NCI-H1105 (cell line): Measurements from ENCODE around the gene ERC2.

Source experiments
- DNase-seq: peaks from one replicate; lab custom pipeline; 2025; lab: John Stamatoyannopoulos, UW

The ERC2 gene

DNA sequence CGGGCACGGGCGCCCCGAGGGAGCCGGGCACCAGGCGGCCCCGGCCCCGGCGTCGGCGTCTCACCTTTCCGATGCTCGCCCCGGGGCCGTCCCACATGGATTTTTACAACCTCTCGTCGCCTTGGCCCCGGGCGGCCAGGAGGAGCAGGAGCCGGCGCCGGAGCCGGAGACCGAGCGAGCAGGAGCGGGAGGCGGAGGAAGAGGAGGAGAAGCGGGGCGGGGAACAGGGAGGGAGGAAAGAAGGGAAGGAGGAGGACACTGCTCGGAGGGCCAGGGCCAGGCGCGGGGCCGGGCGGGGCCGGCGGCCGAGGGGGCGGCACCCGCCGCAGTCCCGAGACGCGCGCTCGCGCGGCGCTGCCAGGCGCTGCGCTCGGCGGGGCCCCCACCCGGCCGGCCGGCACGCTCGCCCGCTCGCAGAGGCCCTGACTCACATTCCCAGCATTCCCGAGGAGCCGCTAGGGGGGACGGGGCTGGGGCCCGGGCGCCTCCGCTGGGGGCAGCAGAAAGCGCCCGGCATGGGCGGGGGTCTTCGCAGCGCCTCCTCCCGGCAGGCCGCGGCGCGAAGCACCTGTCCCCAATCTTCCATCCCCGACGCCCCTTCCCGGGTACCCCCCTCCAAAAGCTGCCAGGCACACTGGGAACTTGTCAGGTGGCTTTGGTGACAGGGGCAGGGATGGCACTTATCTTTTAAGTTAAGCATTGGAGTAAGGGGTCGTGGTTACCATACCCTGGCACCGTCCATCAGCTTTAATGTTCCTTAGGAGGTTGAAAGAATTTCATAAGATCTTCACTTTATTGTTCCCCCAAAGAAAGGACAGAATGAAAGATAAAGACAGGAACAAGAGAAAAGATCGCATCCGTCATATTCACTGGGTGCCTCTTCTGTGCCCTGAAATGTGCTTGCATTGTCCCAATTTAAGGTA, at the start of gene ERC2:
ERC2 (minus strand) TSS at position 284 of the 923 bp plus-strand sequence.
- no peak for DNase-seq

DNA sequence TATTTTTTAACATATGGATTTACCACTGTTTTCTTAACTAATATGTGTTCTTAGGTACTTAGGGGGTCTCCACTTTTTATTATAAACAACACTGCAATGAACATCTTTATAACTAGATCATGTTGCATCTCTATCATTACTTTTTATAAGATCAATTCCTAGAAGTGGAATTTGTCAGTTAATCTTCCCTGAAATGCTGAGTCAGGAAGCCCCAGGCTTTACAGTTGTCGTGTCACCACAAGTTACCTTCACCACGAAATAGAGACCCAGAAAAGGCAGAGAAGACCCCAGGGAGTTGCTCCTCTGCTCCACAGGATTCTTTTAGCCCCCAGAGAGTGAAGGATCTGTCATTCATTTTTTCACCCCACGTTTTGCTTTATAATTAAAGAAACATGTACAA, 34.5 kb upstream of the ERC2 start:
- no peak for DNase-seq

GRCh38 chr3:56496376-56496775, 28.1 kb upstream of the ERC2 start:
- DNase-seq: peak; percentile 72

GRCh38 chr3:56494679-56495322, 26.5 kb upstream of the ERC2 start:
- DNase-seq: peak; percentile 57

- no peak for DNase-seq
Observed at GRCh38 chr3:56491566-56491965, 23.3 kb upstream of the ERC2 start.

GRCh38 chr3:56488812-56489600, 20.7 kb upstream of the ERC2 start:
- no peak for DNase-seq

- DNase-seq: no peak
Observed at GRCh38 chr3:56484525-56485032, 16.3 kb upstream of the ERC2 start.

DNA sequence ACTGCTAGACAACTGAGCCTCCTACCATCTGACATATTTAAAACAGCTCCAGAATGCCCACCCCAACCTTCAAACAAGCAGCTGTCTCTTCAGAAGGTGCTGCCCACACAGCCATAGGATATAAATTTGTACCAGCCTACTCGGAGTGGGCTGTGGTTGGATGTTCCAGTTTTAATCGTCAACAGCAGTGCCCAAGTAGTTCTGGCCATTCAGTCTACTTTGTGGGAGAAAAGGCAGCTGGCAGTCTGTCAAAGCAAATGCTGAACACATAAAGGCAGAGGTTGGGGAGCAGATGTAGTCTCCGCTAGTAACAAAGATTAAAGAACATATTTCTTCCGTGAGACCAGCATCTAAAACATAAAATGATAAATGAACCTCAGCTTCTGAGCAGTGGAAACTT, 15.9 kb upstream of the ERC2 start:
- DNase-seq: no peak

DNA sequence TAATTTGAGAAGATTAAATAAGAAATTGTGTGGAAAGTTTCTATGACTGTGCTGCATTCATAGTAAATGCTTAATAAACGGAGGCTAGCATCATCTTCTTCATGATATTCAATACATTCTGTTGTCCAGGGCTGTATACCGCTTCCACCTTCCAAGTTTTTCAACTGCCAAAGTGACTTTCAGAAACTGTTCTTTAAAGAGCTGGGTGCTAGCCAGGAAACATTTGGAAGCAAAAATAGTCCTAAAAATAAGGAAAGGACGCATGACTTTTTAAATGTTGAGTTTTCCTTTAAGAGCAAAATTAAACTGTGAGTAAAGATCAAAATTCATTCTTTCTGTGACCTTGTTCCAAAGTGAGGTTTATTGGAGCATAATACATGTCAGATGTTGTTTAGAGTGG, 9.4 kb upstream of the ERC2 start:
- DNase-seq: no peak

- DNase-seq: no peak
Observed at GRCh38 chr3:56476771-56477170, 8.5 kb upstream of the ERC2 start.

DNA sequence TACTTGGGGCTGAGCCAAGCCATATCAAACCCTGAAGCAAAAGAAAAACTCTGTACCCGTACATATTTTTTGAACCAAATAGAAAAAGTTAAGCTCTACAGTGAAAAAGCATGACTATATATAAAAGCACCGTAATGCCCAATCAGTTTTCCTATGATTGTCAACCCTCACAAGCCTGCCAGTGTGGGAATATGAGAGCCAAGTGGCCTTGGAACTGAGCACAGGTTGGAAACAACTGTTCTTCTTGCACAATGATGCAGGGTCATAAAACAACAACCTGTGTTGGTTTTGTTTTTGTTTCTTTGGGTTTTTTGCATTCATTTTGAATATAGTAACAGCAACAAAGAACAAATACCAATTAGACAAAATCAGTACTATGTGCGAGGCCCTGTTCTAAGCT, 3.5 kb upstream of the ERC2 start:
- no peak for DNase-seq

DNA sequence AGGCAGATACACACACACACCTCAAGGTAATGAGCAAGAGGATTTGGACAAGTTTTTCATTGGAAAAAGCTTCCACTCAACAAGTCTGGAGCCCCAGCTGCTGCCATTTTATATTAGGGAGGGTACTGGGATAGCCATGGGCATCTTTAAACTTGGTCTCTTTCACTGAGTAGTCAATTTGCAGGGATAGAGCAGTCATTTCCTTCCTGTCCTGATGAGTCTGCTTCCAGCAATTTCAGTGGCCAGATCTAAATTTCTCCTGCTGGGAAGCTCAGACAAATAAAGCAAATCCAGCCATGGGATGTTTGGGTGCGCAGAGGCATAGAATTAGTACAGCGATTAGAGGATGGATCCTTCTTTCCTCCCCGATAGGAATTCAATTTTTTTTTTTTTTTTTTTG, 874 bp upstream of the ERC2 start:
- no peak for DNase-seq

DNA sequence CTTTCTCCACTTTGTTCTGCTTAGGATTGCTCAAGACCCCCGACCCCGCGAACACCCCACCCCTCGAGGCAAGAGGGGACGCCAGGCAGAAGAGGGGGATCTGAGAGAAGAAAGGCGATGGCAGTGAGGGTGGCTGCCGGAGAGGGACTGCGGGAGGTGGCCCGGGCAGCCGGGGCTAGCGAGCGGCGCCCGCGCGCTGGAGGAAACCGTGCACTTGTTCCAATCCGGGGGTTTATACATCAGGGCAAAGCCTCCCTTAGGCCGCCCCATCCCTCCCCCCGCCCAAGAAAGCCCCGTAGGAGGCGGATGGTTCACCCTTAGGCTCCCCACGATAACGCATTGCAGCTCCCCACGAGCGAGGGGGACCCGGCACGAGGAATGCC, 475 bp downstream of the ERC2 start:
- DNase-seq: no peak

DNA sequence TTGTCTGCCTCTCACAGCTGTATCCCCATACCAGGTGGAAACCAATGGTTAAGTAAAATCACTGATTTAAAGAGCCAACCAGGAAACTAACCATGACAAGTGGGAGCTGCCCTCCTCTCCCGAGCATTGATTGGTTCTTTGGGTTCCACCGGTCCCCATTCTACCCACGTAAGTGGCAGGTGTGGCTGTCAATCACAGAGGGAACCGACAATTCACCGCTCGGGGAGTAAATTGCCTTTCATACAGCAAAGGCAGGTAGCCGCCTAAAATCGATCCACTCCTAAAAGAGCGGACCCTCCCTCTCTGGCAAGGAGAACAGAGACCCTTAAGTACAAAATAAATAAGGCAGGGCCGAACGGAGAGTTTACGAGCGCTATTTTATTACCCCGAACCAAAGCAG, 1.2 kb downstream of the ERC2 start:
- DNase-seq: peak; percentile 83

DNA sequence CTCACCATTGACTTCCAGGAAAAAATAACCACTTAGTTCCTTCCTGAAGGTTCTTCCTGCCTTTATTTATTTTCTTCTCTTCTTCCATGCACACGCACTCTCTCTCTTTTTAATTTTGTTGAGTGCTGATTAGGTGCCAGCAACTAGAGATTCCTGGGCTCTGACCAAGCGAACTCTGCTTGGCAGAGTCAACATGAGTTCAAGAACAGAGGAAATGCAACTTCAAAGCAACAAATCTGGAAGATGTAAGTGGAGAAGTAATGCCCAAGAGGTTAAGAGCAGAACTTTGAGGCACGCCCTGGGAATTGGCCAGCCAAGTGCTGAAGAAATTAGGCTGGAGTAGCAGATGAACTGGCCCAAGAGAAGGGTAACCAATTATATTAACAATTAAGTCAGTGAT, 8.5 kb downstream of the ERC2 start:
- no peak for DNase-seq

DNA sequence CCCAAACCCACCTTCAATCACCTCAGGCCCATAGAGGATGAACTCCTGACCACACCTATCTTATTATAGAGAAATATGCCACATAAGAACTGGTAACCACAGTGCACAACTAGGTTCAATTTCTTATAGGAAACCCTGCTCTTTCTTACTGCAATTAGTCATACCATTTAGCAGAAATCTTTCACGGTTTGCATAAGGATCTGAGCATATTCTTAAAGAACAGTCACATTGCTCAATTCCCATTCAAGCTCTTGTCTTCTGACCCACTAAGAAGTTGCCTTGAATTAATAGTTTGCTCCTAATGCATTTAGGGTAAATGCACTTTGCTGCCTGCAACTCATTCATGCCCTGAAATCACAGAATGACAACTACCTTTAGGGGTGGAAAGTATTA, 9.2 kb downstream of the ERC2 start:
- DNase-seq: no peak

DNA sequence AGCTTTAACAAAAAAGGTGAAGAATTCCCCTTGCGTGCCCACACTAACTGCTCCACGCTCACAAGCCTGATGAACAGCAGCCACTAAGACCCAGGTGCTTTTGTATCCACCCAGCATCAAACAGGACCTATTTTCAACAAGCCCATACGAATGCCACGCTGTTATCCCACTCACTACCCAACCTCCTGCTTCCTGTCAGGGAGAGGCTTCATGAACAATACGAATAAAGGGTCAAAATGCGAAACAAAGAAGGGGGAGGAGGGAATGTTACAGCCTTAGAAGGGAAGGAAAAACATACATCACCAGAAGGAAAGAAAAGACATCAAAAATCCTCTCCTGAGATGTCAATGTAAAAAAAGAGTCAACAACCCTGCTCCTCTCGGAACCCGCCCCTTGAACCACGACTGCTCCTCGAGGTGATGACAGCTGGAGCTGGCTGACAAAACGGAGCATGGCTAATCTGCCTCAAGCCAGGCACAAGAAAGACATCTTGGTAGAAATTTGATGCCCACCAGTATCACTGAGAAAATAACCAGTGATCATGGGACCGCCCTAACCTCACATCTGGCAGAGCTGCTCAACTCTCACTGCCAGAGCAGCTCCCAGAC, 9.7 kb downstream of the ERC2 start:
- DNase-seq: no peak

DNA sequence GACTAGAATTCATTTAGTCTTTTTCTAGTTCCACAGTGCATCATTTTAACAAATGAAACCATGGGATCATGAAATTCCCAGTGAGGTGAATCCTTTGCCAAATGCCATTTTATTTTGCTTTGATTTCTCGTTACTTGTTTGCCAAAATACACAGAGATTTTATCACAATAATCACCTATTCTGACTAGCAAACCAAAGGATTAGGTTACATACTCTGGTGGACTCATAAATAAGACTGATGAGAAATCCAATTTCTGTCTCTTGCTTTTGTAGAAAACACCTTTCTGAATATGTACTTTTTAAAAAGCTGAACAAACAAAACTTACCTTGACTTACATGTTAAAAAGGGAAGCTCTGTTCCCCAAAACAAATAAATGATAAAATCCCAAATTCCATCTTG, 12.2 kb downstream of the ERC2 start:
- no peak for DNase-seq

DNA sequence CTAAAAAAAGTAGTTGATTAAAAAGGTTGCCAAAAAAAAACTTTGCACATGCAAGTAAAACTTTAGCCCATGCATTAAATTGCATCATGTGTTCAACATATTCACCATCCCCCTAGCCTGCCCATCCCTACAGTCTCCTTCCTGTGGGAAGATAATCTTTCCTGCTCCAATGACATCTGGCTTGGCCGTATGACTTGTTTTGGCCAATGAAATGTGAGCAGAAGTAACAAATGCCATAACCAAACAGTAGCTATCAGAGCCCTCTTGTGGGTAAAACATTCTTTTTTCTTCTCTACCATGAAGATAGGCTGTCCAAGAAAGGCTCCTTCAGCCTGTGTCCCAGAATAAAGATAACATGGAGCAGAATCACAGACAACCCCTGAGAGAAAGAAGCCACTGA, 15.3 kb downstream of the ERC2 start:
- DNase-seq: no peak

GRCh38 chr3:56452085-56452484, 16.2 kb downstream of the ERC2 start:
- DNase-seq: no peak

DNA sequence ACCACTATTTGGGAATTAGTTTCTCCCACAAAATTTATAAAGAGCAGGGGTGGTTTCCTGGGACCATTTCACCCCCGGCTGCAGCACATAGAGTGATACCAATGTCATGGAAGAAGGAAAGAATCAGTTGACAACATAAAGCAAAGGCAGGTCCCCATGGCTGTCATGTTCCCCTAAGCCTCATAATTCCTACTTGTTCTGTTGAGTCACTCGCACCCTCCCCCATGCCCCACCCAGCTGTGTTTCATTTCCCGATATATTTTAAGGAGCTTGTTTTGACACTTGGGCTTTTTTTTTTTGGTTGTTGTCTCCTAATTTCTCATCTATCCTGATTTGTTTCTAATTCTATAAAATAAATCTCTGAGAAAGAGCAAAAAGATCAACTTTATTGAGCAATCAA, 24.9 kb downstream of the ERC2 start:
- no peak for DNase-seq

GRCh38 chr3:56428667-56429066, 39.6 kb downstream of the ERC2 start:
- DNase-seq: no peak
